Heart left ventricle (tissue), 13 donors: Measurements from ENCODE around the gene TMEM14A.

Source experiments
- POLR2A ChIP-seq, 2 donors: fragments of 450-650 bp; IDR thresholded peaks; one replicate each; pipeline ENCODE4 v1.6.1; 2017; ENCODE audit warnings: antibody characterized with exemption in 2 of 2, mild to moderate bottlenecking in 2 of 2, moderate library complexity in 2 of 2
- TF ChIP-seq, protein P1 (sequence below), 12 donors: fragments of 200-600 bp; sonication (generic) in 4 of 12; IDR thresholded peaks; one replicate each; pipeline versions ENCODE4 v1.5.0 to v1.8.0; 2018 to 2022; ENCODE audit warnings: antibody characterized with exemption in 12 of 12, mild to moderate bottlenecking in 5 of 12
- donor health status: ischemic (EF 13 %, LVEDD 7.1; RV severe dilation, severe dysfunction).
- donor health status: DM: no; HTN: yes; CAD: no.
- donor health status: DM: no; HTN: no; CAD: no.
- donor health status: ischemic (EF 25% LVEDD 6.9; RV normal size, moderate dysfunction).
- donor health status: ischemic (EF 25% LVEDD 5.7; RV mildly dilated, moderate dysfunction).
- donor health status: ischemic (EF 35%, LVEDD 5.7; RV mildly dilated, moderate dysfunction).
- donor health status: nonischemic (EF 11% LVEDD 7.7; RV severe dilation, severe dysfunction).
- donor health status: DM: yes; HTN: yes; CAD: no.
- donor health status: PGD.
- donor health status: ischemic (EF 29% LVEDD 5.4; RV normal size, mild dysfunction).
- donor health status: nonischemic (EF 23%, LVEDD 6.1; RV moderate dilation, normal function).

DNA sequence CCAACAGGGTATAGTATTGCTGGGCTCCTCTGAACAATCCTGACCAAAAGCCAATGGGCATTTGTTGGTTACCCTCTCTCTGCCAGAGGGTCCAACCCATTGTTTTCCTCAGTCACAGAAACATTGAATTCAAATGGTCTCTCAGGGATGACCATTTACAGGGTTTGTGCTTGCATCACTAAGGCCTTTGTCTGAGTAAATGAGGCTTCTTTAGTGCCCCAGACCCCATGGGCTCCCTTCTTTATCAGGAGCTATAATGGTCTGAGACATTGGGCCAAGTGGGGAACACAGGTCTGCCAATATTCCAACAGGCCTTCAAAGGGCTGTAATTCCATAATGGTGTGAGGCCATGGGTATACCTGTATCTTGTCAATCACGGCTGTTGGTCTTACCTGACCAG lies 65.2 kb downstream of the TMEM14A start:
- TF ChIP-seq, protein P1, sequence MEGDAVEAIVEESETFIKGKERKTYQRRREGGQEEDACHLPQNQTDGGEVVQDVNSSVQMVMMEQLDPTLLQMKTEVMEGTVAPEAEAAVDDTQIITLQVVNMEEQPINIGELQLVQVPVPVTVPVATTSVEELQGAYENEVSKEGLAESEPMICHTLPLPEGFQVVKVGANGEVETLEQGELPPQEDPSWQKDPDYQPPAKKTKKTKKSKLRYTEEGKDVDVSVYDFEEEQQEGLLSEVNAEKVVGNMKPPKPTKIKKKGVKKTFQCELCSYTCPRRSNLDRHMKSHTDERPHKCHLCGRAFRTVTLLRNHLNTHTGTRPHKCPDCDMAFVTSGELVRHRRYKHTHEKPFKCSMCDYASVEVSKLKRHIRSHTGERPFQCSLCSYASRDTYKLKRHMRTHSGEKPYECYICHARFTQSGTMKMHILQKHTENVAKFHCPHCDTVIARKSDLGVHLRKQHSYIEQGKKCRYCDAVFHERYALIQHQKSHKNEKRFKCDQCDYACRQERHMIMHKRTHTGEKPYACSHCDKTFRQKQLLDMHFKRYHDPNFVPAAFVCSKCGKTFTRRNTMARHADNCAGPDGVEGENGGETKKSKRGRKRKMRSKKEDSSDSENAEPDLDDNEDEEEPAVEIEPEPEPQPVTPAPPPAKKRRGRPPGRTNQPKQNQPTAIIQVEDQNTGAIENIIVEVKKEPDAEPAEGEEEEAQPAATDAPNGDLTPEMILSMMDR (IDR thresholded peaks at IDR 0.05) = no peak
- no peak for TF ChIP-seq POLR2A (IDR thresholded peaks at IDR 0.05)
